ENCODE results near the gene GATD1. TPM values are rescaled to one million over a fixed set of nuclear protein-coding genes. Genes with fewer than 3 reads are reported as not detected.
A peak's percentile ranks its signal among the peaks of the same experiment; 100 is the strongest.

Gene GATD1
- total and polyA plus RNA-seq, 2 donors (not counting 1 experiment from before 2014, with no cell fraction given), result 14.7 to 20.3 TPM

- Histone ChIP-seq H3K9ac (ENCODE audit: insufficient read depth, low read length) (no peak overlapping the region), H3K9me3 (ENCODE audit: control insufficient read depth, insufficient read depth, low read depth, low read length) (no peaks in the 10 kb centered on the region), H2AFZ (ENCODE audit: low read length) (no peak overlapping the region), H3K36me3 (ENCODE audit: control insufficient read depth, insufficient read depth, low read length) (peaks cover 5% of the 10 kb centered on the region), H3K4me1 (ENCODE audit: control insufficient read depth, extremely low read depth, insufficient read depth, low read length) (no peaks in the 10 kb centered on the region), H3K27me3 (ENCODE audit: control insufficient read depth, insufficient read depth, low read length) (peaks cover 17% of the 10 kb centered on the region), H3K4me3 (replicated peaks in 1 of 4; ENCODE audit: control extremely low read depth in 1 of 4, insufficient read depth in 1 of 4, low read depth in 3 of 4, low read length in 4 of 4) (no peak overlapping the region), H3K27ac (ENCODE audit: insufficient read depth, low read length) (no peak overlapping the region), H4K20me1 (ENCODE audit: control insufficient read depth, extremely low read depth, insufficient read depth, low read length) (no peaks in the 10 kb centered on the region), H3K79me2 (ENCODE audit: control insufficient read depth, insufficient read depth, low read length) (no peaks in the 10 kb centered on the region), H3K4me2 (ENCODE audit: extremely low read depth, insufficient read depth, low read length) (no peak overlapping the region)
- TF ChIP-seq CTCF (conservative IDR thresholded peaks at IDR 0.05 in 1 of 2, IDR thresholded peaks at IDR 0.05 in 1 of 2; ENCODE audit: low read depth in 1 of 2, low read length in 2 of 2), result no peak
- TF ChIP-seq EZH2 (IDR thresholded peaks at IDR 0.05; ENCODE audit: low read length, missing control alignments), result no peak
- peak in 1 of 2 donors; percentile 59 for DNase-seq (ENCODE audit: low read depth in 2 of 2)
Observed at GRCh38 chr11:720642-721246, 56.5 kb downstream of the GATD1 start.

DNA sequence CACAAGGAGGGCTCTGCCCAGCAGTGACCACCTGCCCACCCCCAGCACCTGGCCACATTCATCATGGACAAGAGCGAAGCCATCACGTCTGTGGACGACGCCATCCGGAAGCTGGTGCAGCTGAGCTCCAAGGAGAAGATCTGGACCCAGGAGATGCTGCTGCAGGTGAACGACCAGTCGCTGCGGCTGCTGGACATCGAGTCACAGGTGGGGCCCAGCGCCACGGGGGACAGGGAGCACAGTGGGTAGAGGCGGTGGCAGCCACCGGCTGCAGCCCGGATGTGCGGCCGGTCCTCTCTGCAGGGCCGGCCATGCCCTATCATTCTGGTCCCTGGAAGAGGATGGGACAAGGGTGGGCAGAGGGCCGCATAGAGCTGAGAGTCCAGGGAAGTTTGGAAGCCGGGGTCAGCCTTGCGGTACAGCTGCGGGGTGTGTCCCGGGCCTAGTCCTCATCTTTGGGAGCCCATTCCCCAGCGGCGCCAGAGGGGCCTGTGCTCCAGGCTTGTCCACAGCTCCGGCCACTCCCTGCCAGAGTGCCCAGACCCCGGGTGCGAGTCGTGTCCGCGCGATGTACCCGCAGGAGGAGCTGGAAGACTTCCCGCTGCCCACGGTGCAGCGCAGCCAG, 57.2 kb downstream of the GATD1 start:
- no peak for DNase-seq (ENCODE audit: low read depth in 2 of 2)
- H3K27me3 ChIP-seq (ENCODE audit: control insufficient read depth, insufficient read depth, low read length), result peaks cover 16% of the 10 kb centered on the region
- H3K27ac ChIP-seq (ENCODE audit: insufficient read depth, low read length), result no peak overlapping the region
- peaks cover 5% of the 10 kb centered on the region for H3K36me3 ChIP-seq (ENCODE audit: control insufficient read depth, insufficient read depth, low read length)
- H4K20me1 ChIP-seq (ENCODE audit: control insufficient read depth, extremely low read depth, insufficient read depth, low read length), result no peaks in the 10 kb centered on the region
- no peak overlapping the region for H2AFZ ChIP-seq (ENCODE audit: low read length)
- H3K79me2 ChIP-seq (ENCODE audit: control insufficient read depth, insufficient read depth, low read length), result no peaks in the 10 kb centered on the region
- H3K9ac ChIP-seq (ENCODE audit: insufficient read depth, low read length), result no peak overlapping the region
- H3K4me2 ChIP-seq (ENCODE audit: extremely low read depth, insufficient read depth, low read length), result no peak overlapping the region
- no peak overlapping the region for H3K4me3 ChIP-seq (replicated peaks in 1 of 4; ENCODE audit: control extremely low read depth in 1 of 4, insufficient read depth in 1 of 4, low read depth in 3 of 4, low read length in 4 of 4)
- H3K4me1 ChIP-seq (ENCODE audit: control insufficient read depth, extremely low read depth, insufficient read depth, low read length), result no peaks in the 10 kb centered on the region
- TF ChIP-seq EZH2 (IDR thresholded peaks at IDR 0.05; ENCODE audit: low read length, missing control alignments) (no peak), CTCF (conservative IDR thresholded peaks at IDR 0.05 in 1 of 2, IDR thresholded peaks at IDR 0.05 in 1 of 2; ENCODE audit: low read depth in 1 of 2, low read length in 2 of 2) (no peak)
- no peaks in the 10 kb centered on the region for H3K9me3 ChIP-seq (ENCODE audit: control insufficient read depth, insufficient read depth, low read depth, low read length)

DNA sequence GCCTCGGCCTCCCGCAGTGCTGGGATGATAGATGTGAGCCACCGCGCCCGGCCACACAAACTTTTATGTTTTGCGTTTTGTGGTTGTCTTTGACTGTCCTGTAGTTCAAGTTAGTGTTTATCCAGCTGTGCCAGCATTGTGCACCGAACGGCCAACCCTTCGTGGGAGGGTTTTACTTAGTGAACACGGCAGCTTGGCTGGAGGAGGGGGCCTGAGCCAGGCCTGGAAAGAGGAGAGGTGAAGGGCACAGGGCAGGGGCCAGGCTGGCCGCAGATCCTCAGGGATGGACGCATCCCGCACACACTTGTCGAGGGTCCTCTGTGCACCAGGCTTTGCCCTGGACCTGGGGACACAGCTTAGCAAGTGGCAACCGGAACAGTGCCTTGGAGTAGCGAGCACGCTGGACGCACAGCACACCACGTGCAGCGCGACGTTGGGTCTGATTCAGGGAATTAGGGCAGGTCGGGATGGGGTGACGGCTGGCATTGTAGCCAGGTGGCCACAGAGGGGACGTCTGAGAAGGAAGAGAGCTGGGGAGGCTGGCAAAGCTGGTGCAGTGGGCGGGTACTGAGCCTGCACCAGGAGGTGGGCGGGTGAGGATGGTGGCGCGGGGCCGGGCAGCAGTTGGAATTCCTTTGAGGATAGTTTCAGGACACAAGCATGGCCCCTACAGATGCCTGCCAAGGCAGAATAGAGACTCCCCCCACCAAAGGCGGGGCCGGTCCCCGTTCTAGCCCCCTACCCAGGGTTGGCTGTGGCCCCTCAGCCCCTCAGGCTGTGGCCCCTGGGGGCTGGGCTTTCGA, 57.9 kb downstream of the GATD1 start:
- H2AFZ ChIP-seq (ENCODE audit: low read length), result no peak overlapping the region
- no peak overlapping the region for H3K4me2 ChIP-seq (ENCODE audit: extremely low read depth, insufficient read depth, low read length)
- no peak overlapping the region for H3K9ac ChIP-seq (ENCODE audit: insufficient read depth, low read length)
- peaks cover 5% of the 10 kb centered on the region for H3K36me3 ChIP-seq (ENCODE audit: control insufficient read depth, insufficient read depth, low read length)
- TF ChIP-seq EZH2 (IDR thresholded peaks at IDR 0.05; ENCODE audit: low read length, missing control alignments) (no peak), CTCF (conservative IDR thresholded peaks at IDR 0.05 in 1 of 2, IDR thresholded peaks at IDR 0.05 in 1 of 2; ENCODE audit: low read depth in 1 of 2, low read length in 2 of 2) (no peak)
- peaks cover 10% of the 10 kb centered on the region for H3K27me3 ChIP-seq (ENCODE audit: control insufficient read depth, insufficient read depth, low read length)
- H3K27ac ChIP-seq (ENCODE audit: insufficient read depth, low read length), result no peak overlapping the region
- DNase-seq (ENCODE audit: low read depth in 2 of 2), result no peak
- H3K4me1 ChIP-seq (ENCODE audit: control insufficient read depth, extremely low read depth, insufficient read depth, low read length), result no peaks in the 10 kb centered on the region
- no peaks in the 10 kb centered on the region for H3K9me3 ChIP-seq (ENCODE audit: control insufficient read depth, insufficient read depth, low read depth, low read length)
- H4K20me1 ChIP-seq (ENCODE audit: control insufficient read depth, extremely low read depth, insufficient read depth, low read length), result no peaks in the 10 kb centered on the region
- H3K79me2 ChIP-seq (ENCODE audit: control insufficient read depth, insufficient read depth, low read length), result no peaks in the 10 kb centered on the region
- H3K4me3 ChIP-seq (replicated peaks in 1 of 4; ENCODE audit: control extremely low read depth in 1 of 4, insufficient read depth in 1 of 4, low read depth in 3 of 4, low read length in 4 of 4), result no peak overlapping the region
